K562 (cell line): ENCODE results near the gene ATRX. TPM values are rescaled to one million over a fixed set of nuclear protein-coding genes. Genes with fewer than 3 reads are reported as not detected.

ENCODE experiments used
- ATAC-seq: fragments of 200-7000 bp; cut with Tn5 transposase; 3 replicates; pipeline ENCODE4 v1.9.1; 2020; ENCODE audit warnings: moderate library complexity
- BruUV-seq: library from RNA; stranded (reverse); fragments of 400-500 nt; replicated peaks from 2 replicates; lab custom pipeline; 2021; lab: Mats Ljungman, UMichigan
- CTCF ChIA-PET: fragments of 300-600 bp; formaldehyde crosslinking; extraction: SDS; loops from one replicate; lab custom pipeline; 2021; ENCODE audit warnings: low intra/inter-chr PET ratio; lab: Yijun Ruan, JAX
- POLR2A ChIA-PET: fragments of 300-600, 350-650 bp; sonication (Branson Sonifier 250); formaldehyde crosslinking; extraction: SDS; loops from one replicate; lab custom pipeline; 2021; ENCODE audit warnings: antibody characterized with exemption, inconsistent platforms; lab: Yijun Ruan, JAX
- DNase-seq, 4 experiments: peaks; one replicate each; pipeline versions ENCODE4 v3.0.0 to v3.0.0-alpha.2; 2011 to 2018; ENCODE audit warnings: low spot score in 3 of 4, mixed read lengths in 3 of 4; ENCODE audit errors: extremely low read depth in 1 of 4
- FAIRE-seq: peaks from 2 replicates; lab custom pipeline; 2011; peaks lifted over from hg19 to GRCh38; lab: Jason Lieb, UNC
- H2AFZ ChIP-seq: 2 replicates; pipeline ENCODE4 v1.6.0; 2011; ENCODE audit warnings: low read depth, low read length, control low read depth, inconsistent platforms
- H3K27ac ChIP-seq: fragments of 200-600 bp; 3 replicates; pipeline ENCODE4 v1.8.0; 2011; ENCODE audit warnings: low read depth, mild to moderate bottlenecking, control low read depth, inconsistent platforms, low read length, moderate library complexity, mixed read lengths; ENCODE audit errors: extremely low read depth
- H3K27me3 ChIP-seq, 2 experiments: fragments of 300-600 bp in 1 of 2; 2 replicates in 1 of 2; 3 replicates in 1 of 2; pipeline versions ENCODE4 v1.6.0 to v1.8.0; 2011; ENCODE audit warnings: inconsistent platforms in 2 of 2, low read length in 2 of 2, mild to moderate bottlenecking in 1 of 2, mixed read lengths in 1 of 2, moderate library complexity in 1 of 2; ENCODE audit not compliant: control insufficient read depth in 2 of 2, insufficient read depth in 2 of 2
- H3K36me3 ChIP-seq: fragments of 300-600 bp; 3 replicates; pipeline ENCODE4 v1.8.0; 2011; ENCODE audit warnings: mild to moderate bottlenecking, low read length, inconsistent platforms; ENCODE audit not compliant: control insufficient read depth, insufficient read depth
- H3K4me1 ChIP-seq, 2 experiments: fragments of 200-600 bp in 1 of 2; replicated peaks in 1 of 2; 2 replicates in 1 of 2; 3 replicates in 1 of 2; pipeline versions ENCODE4 v1.5.1 to v1.8.0; 2011; ENCODE audit warnings: inconsistent platforms in 2 of 2, low read length in 2 of 2, mild to moderate bottlenecking in 1 of 2, mixed read lengths in 1 of 2, moderate library complexity in 1 of 2; ENCODE audit not compliant: control insufficient read depth in 2 of 2, insufficient read depth in 2 of 2
- H3K4me2 ChIP-seq: 2 replicates; pipeline ENCODE4 v1.6.1; 2011; ENCODE audit warnings: low read length, control low read depth, inconsistent platforms, mixed read lengths; ENCODE audit not compliant: insufficient read depth
- H3K4me3 ChIP-seq: fragments of 200-600 bp; sonication (generic), shearing (Covaris generic); 2 replicates; pipeline ENCODE4 v1.5.1; 2016; ENCODE audit warnings: control low read depth, inconsistent platforms
- H3K79me2 ChIP-seq: fragments of 200-600 bp; 3 replicates; pipeline ENCODE4 v1.8.0; 2011; ENCODE audit warnings: low read length, inconsistent platforms; ENCODE audit not compliant: control insufficient read depth, insufficient read depth
- H3K9ac ChIP-seq, 2 experiments: 2 replicates each; pipeline versions ENCODE4 v1.6.0 to v1.6.1; 2011; ENCODE audit warnings: low read depth in 2 of 2, low read length in 2 of 2, control low read depth in 1 of 2, inconsistent platforms in 1 of 2, mild to moderate bottlenecking in 1 of 2, mixed read lengths in 1 of 2; ENCODE audit not compliant: insufficient read depth in 1 of 2
- H3K9me1 ChIP-seq: one replicate; pipeline ENCODE4 v1.6.0; 2011; ENCODE audit warnings: inconsistent platforms, mild to moderate bottlenecking, low read length, moderate library complexity; ENCODE audit not compliant: control insufficient read depth, insufficient read depth
- H3K9me3 ChIP-seq: replicated peaks from 2 replicates; pipeline ENCODE4 v1.5.1; 2011; ENCODE audit warnings: low read depth, low read length, inconsistent platforms; ENCODE audit not compliant: control insufficient read depth, insufficient read depth
- H4K20me1 ChIP-seq: replicated peaks from 2 replicates; pipeline ENCODE4 v1.6.1; 2011; ENCODE audit warnings: low read length, inconsistent platforms, mixed read lengths; ENCODE audit not compliant: control insufficient read depth, insufficient read depth
- ARID2 ChIP-seq: fragments of 450-650 bp; IDR thresholded peaks from 2 replicates; pipeline ENCODE4 v1.6.1; 2017; ENCODE audit warnings: antibody characterized with exemption, mild to moderate bottlenecking
- BHLHE40 ChIP-seq: IDR thresholded peaks from 2 replicates; pipeline ENCODE4 v1.6.1; 2011; ENCODE audit warnings: low read length, improper control_type of control experiment
- FIP1L1 ChIP-seq: fragments of 200-400 bp; formaldehyde crosslinking; IDR thresholded peaks from 2 replicates; pipeline ENCODE4 v1.6.1; 2018; ENCODE audit warnings: mild to moderate bottlenecking, low read depth, low read length; ENCODE audit not compliant: poor library complexity, severe bottlenecking
- FOXJ2 ChIP-seq: fragments of 200-800 bp; sonication (Bioruptor generic); IDR thresholded peaks from 2 replicates; pipeline ENCODE4 v1.6.1; 2016; ENCODE audit warnings: missing genetic modification characterization, missing compliant biosample characterization
- HNRNPUL1 ChIP-seq: fragments of 200-400 bp; formaldehyde crosslinking; IDR thresholded peaks from 2 replicates; pipeline ENCODE4 v1.6.1; 2017; ENCODE audit warnings: low read length
- SMC3 ChIP-seq: conservative IDR thresholded peaks from 2 replicates; pipeline ENCODE4 v1.6.1; 2011; ENCODE audit warnings: low read depth, low read length, improper control_type of control experiment; ENCODE audit not compliant: insufficient read depth
- SRSF7 ChIP-seq: fragments of 200-400 bp; formaldehyde crosslinking; optimal IDR thresholded peaks from 2 replicates; pipeline ENCODE3; 2017; ENCODE audit warnings: mild to moderate bottlenecking, low read depth, low read length
- TAF7 ChIP-seq: fragments of 450-650 bp; IDR thresholded peaks from 2 replicates; pipeline ENCODE4 v1.6.1; 2016; ENCODE audit warnings: missing genetic modification characterization, missing compliant biosample characterization
- TOE1 ChIP-seq, 2 experiments: fragments of 450-650 bp in 1 of 2; sonication (generic) in 1 of 2; formaldehyde crosslinking in 1 of 2; IDR thresholded peaks; 2 replicates each; pipeline versions ENCODE4 v1.7.1 to v1.8.0; 2016 to 2022; ENCODE audit warnings: borderline replicate concordance in 2 of 2, mild to moderate bottlenecking in 2 of 2, antibody characterized with exemption in 1 of 2, inconsistent platforms in 1 of 2, low read depth in 1 of 2, missing genetic modification reagents in 1 of 2, moderate library complexity in 1 of 2
- XRCC5 ChIP-seq: fragments of 200-400 bp; formaldehyde crosslinking; IDR thresholded peaks from 2 replicates; pipeline ENCODE4 v1.6.1; 2017; ENCODE audit warnings: low read depth, mild to moderate bottlenecking, low read length
- ZNF143 ChIP-seq: sonication (generic); formaldehyde crosslinking; IDR thresholded peaks from 2 replicates; pipeline ENCODE4 v1.9.0; 2022; ENCODE audit warnings: mild to moderate bottlenecking, missing genetic modification reagents
- WGBS: fragments of 100-300 bp; shearing (Covaris generic); methylation state at CpG from one replicate; pipeline ENCODE4 v1.1.6; 2016; ENCODE audit warnings: low coverage, mixed read lengths; ENCODE audit not compliant: insufficient coverage; ENCODE audit errors: missing lambda C conversion rate; 5-methylcytosine and 5-hydroxymethylcytosine counted together
- in situ Hi-C: fragments of 300-500 bp; cut with MboI; formaldehyde crosslinking; loops from 4 replicates; pipeline ENCODE4 v1.15.0; 2018; ENCODE audit warnings: inconsistent platforms, mixed read lengths
- intact Hi-C: fragments of 100-400 bp; cut with micrococcal nuclease; formaldehyde crosslinking; loops from 2 replicates; pipeline ENCODE4 v1.14.2; 2022
- polyA plus RNA-seq, 8 experiments: library from polyadenylated mRNA; depleted of rRNA in 4 of 8; stranded (reverse) in 5 of 8; unstranded in 3 of 8; fragments of >200 nt; fragmentation: Nextera tagmentation in 2 of 8; fragmentation: Illumina TruSeq in 1 of 8; extraction: Ambion mirVana in 2 of 8; extraction: Trizol in 1 of 8; gene quantifications; 2 replicates each; pipeline versions ENCODE4 v1.2.1 to v1.2.3, GENCODE V29; 2011 to 2014; ENCODE audit warnings: inconsistent platforms in 1 of 8, missing spikeins in 1 of 8
- total RNA-seq, 7 experiments: library from RNA; depleted of rRNA in 6 of 7; stranded (reverse); fragments of >200 nt in 6 of 7; fragmentation: Illumina TruSeq in 2 of 7; extraction: Trizol in 2 of 7; gene quantifications; 2 replicates each; pipeline versions ENCODE4 v1.2.1 to v1.2.3, GENCODE V29; 2011 to 2021; ENCODE audit warnings: low replicate concordance in 1 of 7
- TF ChIP-seq, protein P1 (sequence below): fragments of 450-650 bp; IDR thresholded peaks from 2 replicates; pipeline ENCODE4 v1.6.1; 2016; ENCODE audit warnings: borderline replicate concordance

The ATRX gene
- total and polyA plus RNA-seq, 9 of the 15 experiments (the other 6 are each of a cell fraction or from before 2014, with no cell fraction given) = 7.7 to 23.1 (median 20.2) TPM

DNA sequence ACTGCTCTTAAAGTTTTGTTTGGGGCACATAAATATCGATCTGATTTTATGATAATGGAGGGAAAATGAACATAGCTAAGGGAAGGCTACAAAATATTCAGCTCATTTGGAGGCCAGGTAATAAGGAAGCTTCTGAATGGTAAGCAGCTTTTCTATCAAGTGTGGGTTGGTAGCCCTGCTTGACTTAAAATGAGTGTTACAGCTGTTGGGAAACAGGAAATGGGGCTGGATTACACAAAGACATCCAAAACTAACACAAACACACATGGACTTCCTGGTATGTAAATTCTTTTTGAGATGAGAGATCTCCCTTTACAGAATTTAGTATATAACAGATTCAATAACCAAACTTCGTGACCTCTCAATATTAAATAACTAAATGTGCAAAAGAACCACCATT lies 280.8 kb downstream of the ATRX start:
- in situ Hi-C loops = no loop called here
- Histone ChIP-seq H3K4me2 (no peak overlapping the region), H3K79me2 (no peaks in the 10 kb centered on the region), H3K36me3 (peaks cover 8% of the 10 kb centered on the region; the same call in 2 of the 3 replicates), H3K4me1 (no peaks in the 10 kb centered on the region), H3K9me1 (no peaks in the 10 kb centered on the region), H3K9ac (no peak overlapping the region), H3K27ac (no peak overlapping the region), H3K9me3 (no peaks in the 10 kb centered on the region), H3K27me3 (no peaks in the 10 kb centered on the region), H2AFZ (no peak overlapping the region), H3K4me3 (no peak overlapping the region), H4K20me1 (no peaks in the 10 kb centered on the region)
- ATAC-seq = no peak
- no peak for DNase-seq
- ChIA-PET POLR2A (no interaction called here), CTCF (interaction anchor here (0.7 kb wide), 1 partner anchor 84 kb away, joined by 3 read pairs; no protein-coding TSS in a partner anchor)
- BruUV-seq = no TSS peak
- intact Hi-C loops = no loop called here
- no peak for FAIRE-seq
- WGBS = 49% methylated on average over 2 of the region's 2 CpGs
- TF ChIP-seq FOXJ2 (tag) (no peak), HNRNPUL1 (no peak), TAF7 (no peak), ZNF143 (CRISPR knock-in tag) (no peak), ARID2 (no peak), TOE1 (IDR thresholded peaks at IDR 0.05; ENCODE audit: borderline replicate concordance) (no peak), TOE1 (CRISPR knock-in tag; IDR thresholded peaks at IDR 0.05; ENCODE audit: borderline replicate concordance, low read depth) (no peak), FIP1L1 (no peak), SMC3 (no peak), BHLHE40 (no peak), SRSF7 (no peak), XRCC5 (no peak)
- TF ChIP-seq, protein P1, sequence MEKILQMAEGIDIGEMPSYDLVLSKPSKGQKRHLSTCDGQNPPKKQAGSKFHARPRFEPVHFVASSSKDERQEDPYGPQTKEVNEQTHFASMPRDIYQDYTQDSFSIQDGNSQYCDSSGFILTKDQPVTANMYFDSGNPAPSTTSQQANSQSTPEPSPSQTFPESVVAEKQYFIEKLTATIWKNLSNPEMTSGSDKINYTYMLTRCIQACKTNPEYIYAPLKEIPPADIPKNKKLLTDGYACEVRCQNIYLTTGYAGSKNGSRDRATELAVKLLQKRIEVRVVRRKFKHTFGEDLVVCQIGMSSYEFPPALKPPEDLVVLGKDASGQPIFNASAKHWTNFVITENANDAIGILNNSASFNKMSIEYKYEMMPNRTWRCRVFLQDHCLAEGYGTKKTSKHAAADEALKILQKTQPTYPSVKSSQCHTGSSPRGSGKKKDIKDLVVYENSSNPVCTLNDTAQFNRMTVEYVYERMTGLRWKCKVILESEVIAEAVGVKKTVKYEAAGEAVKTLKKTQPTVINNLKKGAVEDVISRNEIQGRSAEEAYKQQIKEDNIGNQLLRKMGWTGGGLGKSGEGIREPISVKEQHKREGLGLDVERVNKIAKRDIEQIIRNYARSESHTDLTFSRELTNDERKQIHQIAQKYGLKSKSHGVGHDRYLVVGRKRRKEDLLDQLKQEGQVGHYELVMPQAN = no peak
